ENCODE data around the gene RASGRP3.
A peak's percentile ranks its signal among the peaks of the same experiment; 100 is the strongest.

The RASGRP3 gene

GRCh38 chr2:33469238-33469637 is 7.2 kb upstream of the RASGRP3 start:
- Histone ChIP-seq H3K27ac (replicated peaks) (no peak overlapping the region), H3K27me3 (ENCODE audit: insufficient read depth, poor library complexity, severe bottlenecking) (no peaks in the 10 kb centered on the region), H3K4me3 (replicated peaks; ENCODE audit: insufficient read depth, low read length) (no peak overlapping the region)
- no peak for DNase-seq (ENCODE audit: low read depth in 1 of 2, low spot score in 1 of 2)
- TF ChIP-seq REST (IDR thresholded peaks at IDR 0.05; ENCODE audit: insufficient replicate concordance, low read depth) (no peak), GABPA (IDR thresholded peaks at IDR 0.05; ENCODE audit: low read depth) (no peak), CTCF (IDR thresholded peaks at IDR 0.05; ENCODE audit: insufficient read depth, low read length) (no peak), POLR2AphosphoS5 (IDR thresholded peaks at IDR 0.05; ENCODE audit: low read depth) (no peak), SPI1 (IDR thresholded peaks at IDR 0.05; ENCODE audit: borderline replicate concordance, low read depth) (no peak)

- DNase-seq (ENCODE audit: low read depth in 1 of 2, low spot score in 1 of 2): peak; percentile 47 to 86
- Histone ChIP-seq H3K4me3 (replicated peaks; ENCODE audit: insufficient read depth, low read length) (peak overlapping the region; percentile 62), H3K27me3 (ENCODE audit: insufficient read depth, poor library complexity, severe bottlenecking) (no peaks in the 10 kb centered on the region), H3K27ac (replicated peaks) (peak overlapping the region; percentile 54)
- TF ChIP-seq GABPA (IDR thresholded peaks at IDR 0.05; ENCODE audit: low read depth) (no peak), CTCF (IDR thresholded peaks at IDR 0.05; ENCODE audit: insufficient read depth, low read length) (peak; percentile 98), SPI1 (IDR thresholded peaks at IDR 0.05; ENCODE audit: borderline replicate concordance, low read depth) (no peak), POLR2AphosphoS5 (IDR thresholded peaks at IDR 0.05; ENCODE audit: low read depth) (0 out of 2 replicates have a peak, but pooled peaks have one; percentile 24), REST (IDR thresholded peaks at IDR 0.05; ENCODE audit: insufficient replicate concordance, low read depth) (no peak)
Observed at GRCh38 chr2:33475224-33476130, 972 bp upstream of the RASGRP3 start.

GRCh38 chr2:33476793-33477190 is 343 bp downstream of the RASGRP3 start:
- DNase-seq (ENCODE audit: low read depth in 1 of 2, low spot score in 1 of 2): no peak
- TF ChIP-seq SPI1 (IDR thresholded peaks at IDR 0.05; ENCODE audit: borderline replicate concordance, low read depth): no peak
- TF ChIP-seq CTCF (IDR thresholded peaks at IDR 0.05; ENCODE audit: insufficient read depth, low read length): no peak
- no peak for TF ChIP-seq POLR2AphosphoS5 (IDR thresholded peaks at IDR 0.05; ENCODE audit: low read depth)
- TF ChIP-seq GABPA (IDR thresholded peaks at IDR 0.05; ENCODE audit: low read depth): no peak
- TF ChIP-seq REST (IDR thresholded peaks at IDR 0.05; ENCODE audit: insufficient replicate concordance, low read depth): no peak
- Histone ChIP-seq H3K4me3 (replicated peaks; ENCODE audit: insufficient read depth, low read length) (peak overlapping the region; percentile 62), H3K27ac (replicated peaks) (no peak overlapping the region), H3K27me3 (ENCODE audit: insufficient read depth, poor library complexity, severe bottlenecking) (no peaks in the 10 kb centered on the region)
